H9 (cell line): ENCODE measurements around the gene MCF2L2. TPM values are rescaled to one million over a fixed set of nuclear protein-coding genes. Genes with fewer than 3 reads are reported as not detected.

ENCODE experiments used
- DNase-seq: peaks from one replicate; pipeline ENCODE4 v3.0.0-alpha.2; 2017
- H2AFZ ChIP-seq: one replicate; pipeline ENCODE4 v1.6.1; 2013; ENCODE audit warnings: mild to moderate bottlenecking, low read length, control low read depth, moderate library complexity
- H2AK5ac ChIP-seq: 2 replicates; pipeline ENCODE4 v1.6.1; 2013; ENCODE audit warnings: low read length, control low read depth, mixed read lengths; ENCODE audit not compliant: insufficient read length
- H2BK120ac ChIP-seq: one replicate; pipeline ENCODE4 v1.6.1; 2013; ENCODE audit warnings: low read depth, mild to moderate bottlenecking, low read length, control low read depth, inconsistent platforms; ENCODE audit not compliant: poor library complexity, severe bottlenecking
- H2BK12ac ChIP-seq: 2 replicates; pipeline ENCODE4 v1.6.1; 2013; ENCODE audit warnings: low read length, control low read depth, mixed read lengths, low read depth; ENCODE audit not compliant: insufficient read length
- H2BK15ac ChIP-seq: 2 replicates; pipeline ENCODE4 v1.6.1; 2013; ENCODE audit warnings: low read depth, low read length, control low read depth
- H2BK20ac ChIP-seq: one replicate; pipeline ENCODE4 v1.6.1; 2013; ENCODE audit warnings: low read depth, mild to moderate bottlenecking, low read length, control low read depth, inconsistent platforms; ENCODE audit not compliant: poor library complexity, severe bottlenecking
- H2BK5ac ChIP-seq: 2 replicates; pipeline ENCODE4 v1.6.1; 2013; ENCODE audit warnings: low read length, control low read depth, mixed read lengths; ENCODE audit not compliant: insufficient read length
- H3K14ac ChIP-seq: 2 replicates; pipeline ENCODE4 v1.6.1; 2013; ENCODE audit warnings: low read length, control low read depth; ENCODE audit not compliant: insufficient read depth
- H3K18ac ChIP-seq: 2 replicates; pipeline ENCODE4 v1.6.1; 2013; ENCODE audit warnings: low read depth, mild to moderate bottlenecking, mixed read lengths, low read length, control low read depth; ENCODE audit not compliant: insufficient read length
- H3K23ac ChIP-seq: 2 replicates; pipeline ENCODE4 v1.6.1; 2013; ENCODE audit warnings: low read length, control low read depth, mixed read lengths, low read depth; ENCODE audit not compliant: insufficient read length
- H3K23me2 ChIP-seq: 2 replicates; pipeline ENCODE4 v1.6.1; 2013; ENCODE audit warnings: low read depth, mild to moderate bottlenecking, mixed read lengths, low read length, control low read depth; ENCODE audit not compliant: insufficient read length, poor library complexity, severe bottlenecking
- H3K27ac ChIP-seq: 2 replicates; pipeline ENCODE4 v1.5.1; 2013; ENCODE audit warnings: low read length, control low read depth, mixed read lengths, low read depth; ENCODE audit not compliant: insufficient read length
- H3K27me3 ChIP-seq: 2 replicates; pipeline ENCODE4 v1.6.1; 2013; ENCODE audit warnings: low read length, control low read depth, inconsistent platforms; ENCODE audit not compliant: insufficient read depth
- H3K4ac ChIP-seq: 2 replicates; pipeline ENCODE4 v1.6.1; 2013; ENCODE audit warnings: low read depth, mild to moderate bottlenecking, control low read depth, inconsistent platforms, low read length, moderate library complexity
- H3K4me1 ChIP-seq: 2 replicates; pipeline ENCODE4 v1.6.1; 2013; ENCODE audit warnings: low read length, control low read depth, inconsistent platforms; ENCODE audit not compliant: insufficient read depth
- H3K4me2 ChIP-seq: 2 replicates; pipeline ENCODE4 v1.6.1; 2013; ENCODE audit warnings: low read length, control low read depth, mixed read lengths; ENCODE audit not compliant: insufficient read length, insufficient read depth
- H3K56ac ChIP-seq: 2 replicates; pipeline ENCODE4 v1.6.1; 2013; ENCODE audit warnings: low read depth, mild to moderate bottlenecking, mixed read lengths, low read length, control low read depth; ENCODE audit not compliant: insufficient read length
- H3K79me1 ChIP-seq: 2 replicates; pipeline ENCODE4 v1.6.1; 2013; ENCODE audit warnings: low read depth, mild to moderate bottlenecking, moderate library complexity, low read length, control low read depth, inconsistent platforms; ENCODE audit not compliant: insufficient read depth, poor library complexity, severe bottlenecking
- H3K79me2 ChIP-seq: 2 replicates; pipeline ENCODE4 v1.6.1; 2013; ENCODE audit warnings: low read length, control low read depth, inconsistent platforms; ENCODE audit not compliant: insufficient read depth
- H3K9ac ChIP-seq: 2 replicates; pipeline ENCODE4 v1.6.1; 2013; ENCODE audit warnings: low read length, control low read depth, mixed read lengths; ENCODE audit not compliant: insufficient read length; ENCODE audit errors: extremely low read depth
- H3K9me3 ChIP-seq: one replicate; pipeline ENCODE4 v1.6.1; 2013; ENCODE audit warnings: low read depth, low read length, inconsistent platforms; ENCODE audit not compliant: control insufficient read depth
- H3T11ph ChIP-seq: one replicate; pipeline ENCODE4 v1.6.1; 2013; ENCODE audit warnings: mild to moderate bottlenecking, low read length, control low read depth, inconsistent platforms
- H4K20me1 ChIP-seq: one replicate; pipeline ENCODE4 v1.6.1; 2013; ENCODE audit not compliant: control insufficient read depth, insufficient read length, insufficient read depth
- H4K5ac ChIP-seq: 2 replicates; pipeline ENCODE4 v1.6.1; 2013; ENCODE audit warnings: low read depth, mild to moderate bottlenecking, mixed read lengths, low read length, control low read depth; ENCODE audit not compliant: insufficient read length
- H4K8ac ChIP-seq: replicated peaks from 2 replicates; pipeline ENCODE4 v1.6.1; 2013; ENCODE audit warnings: low read length, control low read depth, mixed read lengths, low read depth; ENCODE audit not compliant: insufficient read length
- H4K91ac ChIP-seq: 2 replicates; pipeline ENCODE4 v1.6.1; 2013; ENCODE audit warnings: low read depth, mild to moderate bottlenecking, moderate library complexity, mixed read lengths, low read length, control low read depth; ENCODE audit not compliant: insufficient read length
- H3K27ac Mint-ChIP-seq, 3 experiments: 2 replicates in 2 of 3; 3 replicates in 1 of 3; pipeline ENCODE4 v1.8.0; 2020 to 2021; ENCODE audit warnings: mixed read lengths in 3 of 3, mild to moderate bottlenecking in 1 of 3, moderate library complexity in 1 of 3
- H3K27me3 Mint-ChIP-seq: 2 replicates; pipeline ENCODE4 v1.8.0; 2021; ENCODE audit warnings: low read depth, mild to moderate bottlenecking, moderate library complexity, mixed read lengths
- H3K36me3 Mint-ChIP-seq, 3 experiments: 2 replicates in 2 of 3; 3 replicates in 1 of 3; pipeline ENCODE4 v1.8.0; 2020 to 2021; ENCODE audit warnings: low read depth in 3 of 3, mixed read lengths in 3 of 3; ENCODE audit not compliant: insufficient read depth in 1 of 3
- H3K4me1 Mint-ChIP-seq, 2 experiments: 2 replicates each; pipeline ENCODE4 v1.8.0; 2020; ENCODE audit warnings: mixed read lengths in 2 of 2
- H3K4me3 Mint-ChIP-seq, 2 experiments: 2 replicates in 1 of 2; 3 replicates in 1 of 2; pipeline ENCODE4 v1.8.0; 2020 to 2021; ENCODE audit warnings: mild to moderate bottlenecking in 2 of 2, mixed read lengths in 2 of 2, moderate library complexity in 1 of 2
- H3K9me3 Mint-ChIP-seq, 2 experiments: 2 replicates in 1 of 2; 3 replicates in 1 of 2; pipeline ENCODE4 v1.8.0; 2020; ENCODE audit warnings: mild to moderate bottlenecking in 2 of 2, mixed read lengths in 2 of 2, moderate library complexity in 1 of 2
- CTCF ChIP-seq: fragments of 200-600 bp; sonication (generic); conservative IDR thresholded peaks from 3 replicates; pipeline ENCODE4 v1.8.0; 2021; ENCODE audit warnings: antibody characterized with exemption, mild to moderate bottlenecking
- total RNA-seq: library from RNA; stranded (reverse); gene quantifications from 2 replicates; pipeline ENCODE4 v1.2.1, GENCODE V29; 2021

The MCF2L2 gene
- total RNA-seq, 1 experiment from 2014 or later: 6.4 TPM

GRCh38 chr3:183319371-183319770 lies 109.0 kb downstream of the MCF2L2 start:
- H3K9ac ChIP-seq: no peak overlapping the region
- no peaks in the 10 kb centered on the region for H3K27me3 Mint-ChIP-seq

More at GRCh38 chr3:183319371-183319770, 109.0 kb downstream of the MCF2L2 start:
- no peak overlapping the region for H4K5ac ChIP-seq
- H3K14ac ChIP-seq: no peak overlapping the region
- no peak overlapping the region for H3K4ac ChIP-seq
- Mint-ChIP-seq H3K9me3 (no peaks in the 10 kb centered on the region), H3K36me3 (peaks cover 0 to 2% (median 0%) of the 10 kb centered on the region in 3 experiments; a peak in 2 of 7 replicates), H3K4me1 (peaks cover 12 to 14% of the 10 kb centered on the region in 2 experiments), H3K4me3 (no peak overlapping the region), H3K27ac (no peak overlapping the region)
- H3K4me2 ChIP-seq: no peak overlapping the region
- no peaks in the 10 kb centered on the region for H3K79me2 ChIP-seq
- H4K8ac ChIP-seq: no peak overlapping the region
- H3K56ac ChIP-seq: no peak overlapping the region
- no peak overlapping the region for H2AK5ac ChIP-seq
- no peak overlapping the region for H2BK120ac ChIP-seq
- no peaks in the 10 kb centered on the region for H3K23me2 ChIP-seq
- H2BK20ac ChIP-seq: no peak overlapping the region
- H3K18ac ChIP-seq: no peak overlapping the region
- H2BK15ac ChIP-seq: no peak overlapping the region
- no peak for TF ChIP-seq CTCF
- H3T11ph ChIP-seq: no peak overlapping the region
- no peak overlapping the region for H2BK5ac ChIP-seq
- no peaks in the 10 kb centered on the region for H3K79me1 ChIP-seq
- H3K27ac ChIP-seq: no peak overlapping the region
- H3K9me3 ChIP-seq: no peaks in the 10 kb centered on the region
- H3K4me1 ChIP-seq: no peaks in the 10 kb centered on the region
- H4K20me1 ChIP-seq: no peaks in the 10 kb centered on the region
- no peaks in the 10 kb centered on the region for H3K27me3 ChIP-seq
- no peak overlapping the region for H2BK12ac ChIP-seq
- DNase-seq: no peak
- H2AFZ ChIP-seq: no peak overlapping the region
- no peak overlapping the region for H3K23ac ChIP-seq
- H4K91ac ChIP-seq: no peak overlapping the region
